GM23338 (cell line): ENCODE data around the gene HECTD2. TPM values are rescaled to one million over a fixed set of nuclear protein-coding genes. Genes with fewer than 3 reads are reported as not detected.

Experiments used
- ATAC-seq: fragments of 200-7000 bp; cut with Tn5 transposase; 3 replicates; pipeline ENCODE4 v1.9.1; 2020
- DNase-seq: peaks from one replicate; pipeline ENCODE4 v3.0.0-alpha.2; 2015; ENCODE audit warnings: low spot score
- H2AFZ ChIP-seq: fragments of 200-600 bp; sonication (generic); 2 replicates; pipeline ENCODE4 v1.8.0; 2016; ENCODE audit warnings: antibody characterized with exemption, mild to moderate bottlenecking, moderate library complexity
- H3F3A ChIP-seq: fragments of 200-600 bp; sonication (generic); replicated peaks from 2 replicates; pipeline ENCODE4 v1.8.0; 2017; ENCODE audit warnings: antibody characterized with exemption, mixed run types, low read depth
- H3K27ac ChIP-seq: fragments of 200-600 bp; sonication (generic); 2 replicates; pipeline ENCODE4 v1.6.1; 2016; ENCODE audit warnings: low read depth
- H3K27me3 ChIP-seq: fragments of 200-600 bp; sonication (generic); 2 replicates; pipeline ENCODE4 v1.8.0; 2016; ENCODE audit warnings: mild to moderate bottlenecking, mixed run types, moderate library complexity; ENCODE audit not compliant: insufficient read depth
- H3K36me3 ChIP-seq: fragments of 200-600 bp; sonication (generic); 2 replicates; pipeline ENCODE4 v1.8.0; 2016; ENCODE audit warnings: mild to moderate bottlenecking; ENCODE audit not compliant: insufficient read depth
- H3K4me1 ChIP-seq: fragments of 200-600 bp; sonication (generic); 2 replicates; pipeline ENCODE4 v1.8.0; 2016; ENCODE audit warnings: mild to moderate bottlenecking, moderate library complexity; ENCODE audit not compliant: insufficient read depth
- H3K4me2 ChIP-seq: fragments of 200-600 bp; sonication (generic); 2 replicates; pipeline ENCODE4 v1.7.1; 2017; ENCODE audit warnings: mixed run types
- H3K4me3 ChIP-seq: fragments of 200-600 bp; sonication (generic); 2 replicates; pipeline ENCODE4 v1.6.1; 2016; ENCODE audit warnings: mixed run types
- H3K79me2 ChIP-seq: fragments of 200-600 bp; sonication (generic); replicated peaks from 2 replicates; pipeline ENCODE4 v1.8.0; 2017; ENCODE audit warnings: mild to moderate bottlenecking; ENCODE audit not compliant: insufficient read depth
- H3K9me2 ChIP-seq: fragments of 200-600 bp; sonication (generic); 2 replicates; pipeline ENCODE4 v1.8.0; 2017; ENCODE audit not compliant: insufficient read depth
- H4K20me1 ChIP-seq: fragments of 200-600 bp; sonication (generic); replicated peaks from 2 replicates; pipeline ENCODE4 v1.8.0; 2017; ENCODE audit warnings: mild to moderate bottlenecking; ENCODE audit not compliant: insufficient read depth
- H3K27ac Mint-ChIP-seq: 2 replicates; pipeline ENCODE4 v1.8.0; 2020; ENCODE audit warnings: inconsistent platforms, mild to moderate bottlenecking, moderate library complexity, mixed read lengths
- H3K27me3 Mint-ChIP-seq: 3 replicates; pipeline ENCODE4 v1.8.0; 2022; ENCODE audit warnings: low read depth, mild to moderate bottlenecking, moderate library complexity, mixed read lengths, inconsistent platforms; ENCODE audit not compliant: insufficient read depth, poor library complexity
- H3K36me3 Mint-ChIP-seq: 3 replicates; pipeline ENCODE4 v1.8.0; 2021; ENCODE audit warnings: low read depth, mild to moderate bottlenecking, inconsistent platforms, moderate library complexity, mixed read lengths
- H3K4me1 Mint-ChIP-seq: 3 replicates; pipeline ENCODE4 v1.8.0; 2020; ENCODE audit warnings: mild to moderate bottlenecking, inconsistent platforms, mixed read lengths
- H3K4me3 Mint-ChIP-seq: 3 replicates; pipeline ENCODE4 v1.8.0; 2021; ENCODE audit warnings: moderate library complexity, mild to moderate bottlenecking, inconsistent platforms, mixed read lengths
- H3K9me3 Mint-ChIP-seq: 3 replicates; pipeline ENCODE4 v1.8.0; 2020; ENCODE audit warnings: moderate library complexity, mild to moderate bottlenecking, inconsistent platforms, mixed read lengths
- CREB1 ChIP-seq: fragments of 250-450 bp; sonication (Bioruptor Pico); IDR thresholded peaks from 2 replicates; pipeline ENCODE4 v1.5.0; 2020; ENCODE audit warnings: low read depth, mild to moderate bottlenecking, moderate library complexity
- EZH2 ChIP-seq: fragments of 200-600 bp; sonication (generic); IDR thresholded peaks from one replicate; pipeline ENCODE4 v1.8.0; 2017; ENCODE audit warnings: antibody characterized with exemption, mild to moderate bottlenecking, low read depth; ENCODE audit not compliant: unreplicated experiment
- EZH2phosphoT487 ChIP-seq: fragments of 200-600 bp; sonication (generic); IDR thresholded peaks from one replicate; pipeline ENCODE4 v1.8.1; 2018; ENCODE audit warnings: antibody characterized with exemption; ENCODE audit not compliant: unreplicated experiment
- POLR2AphosphoS5 ChIP-seq: IDR thresholded peaks from 2 replicates; pipeline ENCODE4 v1.6.1; 2016; ENCODE audit warnings: antibody characterized with exemption, low read depth
- STAT1 ChIP-seq: IDR thresholded peaks from one replicate; pipeline ENCODE4 v1.6.1; 2016; ENCODE audit warnings: antibody characterized with exemption; ENCODE audit not compliant: unreplicated experiment
- ZNF462 ChIP-seq: fragments of 250-450 bp; sonication (Bioruptor Pico); IDR thresholded peaks from 2 replicates; pipeline ENCODE4 v1.5.0; 2020; ENCODE audit warnings: mild to moderate bottlenecking, moderate library complexity
- polyA plus RNA-seq: library from polyadenylated mRNA; unstranded; fragments of >200 nt; fragmentation: Nextera tagmentation; extraction: Ambion mirVana; gene quantifications from 2 replicates; pipeline ENCODE4 v1.2.1, GENCODE V29; 2016
- total RNA-seq: library from RNA; depleted of rRNA; stranded (reverse); fragments of >200 nt; shearing (Covaris generic); gene quantifications from 2 replicates; pipeline ENCODE4 v1.2.3, GENCODE V29; 2014

Gene HECTD2
- total and polyA plus RNA-seq, 2 experiments from 2014 or later: 8.5 to 14.4 TPM

GRCh38 chr10:91460681-91461080 lies 50.5 kb downstream of the HECTD2 start (continued):
- no peak for TF ChIP-seq ZNF462 (CRISPR knock-in tag)

- Histone ChIP-seq H3F3A (no peaks in the 10 kb centered on the region), H3K27ac (no peak overlapping the region), H3K4me2 (no peak overlapping the region), H3K27me3 (no peaks in the 10 kb centered on the region), H4K20me1 (no peaks in the 10 kb centered on the region), H3K9me2 (no peaks in the 10 kb centered on the region), H3K4me3 (no peak overlapping the region), H2AFZ (no peak overlapping the region), H3K79me2 (no peaks in the 10 kb centered on the region), H3K36me3 (no peaks in the 10 kb centered on the region; the same call in 1 of the 2 replicates), H3K4me1 (no peaks in the 10 kb centered on the region)
- DNase-seq: no peak
- H3K4me1 Mint-ChIP-seq: no peaks in the 10 kb centered on the region
- H3K9me3 Mint-ChIP-seq: peaks cover 7% of the 10 kb centered on the region; the same call in 2 of the 3 replicates
- peaks cover under 1% of the 10 kb centered on the region for H3K27me3 Mint-ChIP-seq
- no peak overlapping the region for H3K4me3 Mint-ChIP-seq
- H3K27ac Mint-ChIP-seq: no peak overlapping the region
- ATAC-seq: no peak
- H3K36me3 Mint-ChIP-seq: peaks cover 41% of the 10 kb centered on the region
- TF ChIP-seq CREB1 (no peak), EZH2 (no peak), POLR2AphosphoS5 (no peak), ZNF462 (CRISPR knock-in tag) (no peak), EZH2phosphoT487 (no peak), STAT1 (no peak)
These were observed 52.3 kb downstream of the HECTD2 start for GRCh38 chr10:91462423-91462822.
